HFFc6 (cell line): ENCODE measurements around the gene TFF3. TPM values are rescaled to one million over a fixed set of nuclear protein-coding genes. Genes with fewer than 3 reads are reported as not detected.

ENCODE experiments used
- DNase-seq: peaks from one replicate; pipeline ENCODE4 v3.0.0-alpha.2; 2018
- H3K27ac Mint-ChIP-seq: 2 replicates; pipeline ENCODE4 v1.8.0; 2020; ENCODE audit warnings: mild to moderate bottlenecking, mixed read lengths
- H3K27me3 Mint-ChIP-seq: 2 replicates; pipeline ENCODE4 v1.8.0; 2021; ENCODE audit warnings: mild to moderate bottlenecking, moderate library complexity, mixed read lengths; ENCODE audit not compliant: insufficient read depth
- H3K36me3 Mint-ChIP-seq: 2 replicates; pipeline ENCODE4 v1.8.0; 2021; ENCODE audit warnings: low read depth, mixed read lengths
- H3K4me1 Mint-ChIP-seq: 2 replicates; pipeline ENCODE4 v1.8.0; 2020; ENCODE audit warnings: low read depth, mixed read lengths
- H3K4me3 Mint-ChIP-seq: 2 replicates; pipeline ENCODE4 v1.8.0; 2020; ENCODE audit warnings: mild to moderate bottlenecking, moderate library complexity, mixed read lengths
- H3K9me3 Mint-ChIP-seq: 2 replicates; pipeline ENCODE4 v1.8.0; 2020; ENCODE audit warnings: mild to moderate bottlenecking, mixed read lengths
- CTCF ChIP-seq: fragments of 200-600 bp; sonication (generic); IDR thresholded peaks from 2 replicates; pipeline ENCODE4 v1.5.0; 2021; ENCODE audit warnings: antibody characterized with exemption, mild to moderate bottlenecking
- total RNA-seq, 6 experiments: library from RNA; stranded (reverse); fragmentation: NEBNext Ultra II Directional; extraction: Animal tissue kit (Norgen Biotek cat#: 25700); gene quantifications; 2 replicates in 1 of 6; 3 replicates in 5 of 6; pipeline ENCODE4 v1.2.3, GENCODE V29; 2021

The TFF3 gene
- total RNA-seq, 6 experiments from 2014 or later = not detected

DNA sequence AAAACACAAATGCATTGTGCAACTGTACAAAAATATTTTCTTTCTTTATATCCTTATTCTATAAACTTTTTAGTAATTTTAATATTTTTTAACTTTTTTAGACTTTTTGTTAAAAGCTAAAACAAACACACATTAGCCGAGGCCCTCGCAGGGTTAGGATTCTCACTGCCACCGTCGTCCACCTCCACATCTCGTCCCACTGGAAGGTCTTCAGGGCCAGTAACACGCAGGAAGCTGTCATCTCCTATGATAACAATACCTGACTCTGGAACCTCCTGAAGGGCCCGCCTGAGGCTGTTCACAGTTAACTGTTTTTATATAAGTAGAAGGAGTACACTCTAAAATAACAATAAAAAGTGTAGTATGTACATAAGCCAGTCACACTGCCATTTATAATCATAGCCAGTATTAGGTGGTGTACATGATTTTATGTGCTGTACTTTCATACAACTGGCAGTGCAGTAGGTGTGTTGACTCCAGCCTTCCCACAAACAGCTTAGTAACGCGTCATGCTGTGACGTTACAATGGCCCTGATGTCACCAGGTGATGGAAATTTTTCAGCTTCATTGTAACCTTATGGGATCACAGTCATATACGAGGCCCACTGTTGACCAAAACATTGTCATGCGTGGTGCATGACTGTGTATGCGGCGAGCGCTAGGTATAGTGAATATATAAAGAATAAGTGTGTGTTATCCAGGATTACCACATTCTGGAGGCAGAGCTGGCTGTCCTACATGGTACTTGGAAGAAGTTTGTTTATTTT, 26.8 kb upstream of the TFF3 start:
- no peaks in the 10 kb centered on the region; the same call in 1 of the 2 replicates for H3K27me3 Mint-ChIP-seq
- H3K4me1 Mint-ChIP-seq = no peaks in the 10 kb centered on the region
- TF ChIP-seq CTCF = no peak
- DNase-seq = no peak
- H3K9me3 Mint-ChIP-seq = peaks cover 67% of the 10 kb centered on the region
- no peak overlapping the region for H3K27ac Mint-ChIP-seq
- no peak overlapping the region for H3K4me3 Mint-ChIP-seq
- peaks cover 11% of the 10 kb centered on the region; the same call in 1 of the 2 replicates for H3K36me3 Mint-ChIP-seq

- Mint-ChIP-seq H3K4me1 (no peaks in the 10 kb centered on the region), H3K27me3 (no peaks in the 10 kb centered on the region; the same call in 1 of the 2 replicates), H3K9me3 (peaks cover 69% of the 10 kb centered on the region), H3K4me3 (no peak overlapping the region), H3K27ac (no peak overlapping the region), H3K36me3 (peaks cover 11% of the 10 kb centered on the region; the same call in 1 of the 2 replicates)
- no peak for DNase-seq
- TF ChIP-seq CTCF = no peak
These were observed 25.2 kb upstream of the TFF3 start for GRCh38 chr21:42340187-42341050.

DNA sequence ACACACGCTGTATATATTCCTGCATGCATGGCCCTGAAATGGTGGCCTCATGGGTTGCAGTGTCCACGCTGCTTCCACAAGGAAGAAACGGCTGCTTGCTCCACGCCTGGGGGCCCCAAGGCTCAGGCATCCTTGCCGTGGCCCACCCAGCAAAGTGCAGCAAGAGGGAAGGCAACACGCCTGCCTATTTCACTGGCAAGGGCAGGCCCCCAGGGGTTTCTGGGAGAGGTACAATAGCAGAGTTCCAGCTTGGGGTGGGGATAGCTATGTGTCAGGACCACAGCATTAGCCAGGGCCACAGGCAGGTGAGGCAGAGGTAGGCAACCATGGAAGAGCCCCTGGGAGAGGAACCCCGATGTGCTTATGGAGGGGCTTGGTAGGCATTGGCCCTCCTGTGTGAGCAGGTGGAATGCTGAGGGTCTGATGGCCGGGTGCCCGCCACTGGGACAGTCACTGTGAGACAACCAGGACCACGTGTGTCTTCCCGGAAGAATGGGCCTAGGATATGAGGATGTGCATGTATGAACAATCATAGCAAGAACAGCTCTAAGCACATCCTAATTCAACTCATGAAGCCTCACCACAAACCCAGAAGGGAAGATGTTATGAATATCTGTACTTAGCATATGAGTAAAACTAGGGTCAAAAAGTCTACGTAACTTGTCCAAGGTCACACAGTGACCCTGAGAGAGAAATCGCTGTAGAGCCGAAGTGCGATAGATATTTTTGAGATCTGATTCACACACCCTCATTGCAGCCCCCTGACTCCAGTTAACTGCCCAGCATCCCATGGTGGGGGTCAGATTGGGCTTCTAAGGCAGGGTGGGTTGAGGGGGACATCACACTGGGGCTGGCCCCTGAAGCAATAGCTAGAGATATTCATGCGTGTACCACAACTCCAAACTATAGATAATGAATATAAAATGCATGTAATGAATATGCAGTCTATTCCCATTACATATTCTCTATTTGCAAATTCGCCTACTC, 23.8 kb upstream of the TFF3 start:
- Mint-ChIP-seq H3K36me3 (peaks cover 3% of the 10 kb centered on the region; the same call in 1 of the 2 replicates), H3K4me1 (no peaks in the 10 kb centered on the region), H3K9me3 (peaks cover 58% of the 10 kb centered on the region), H3K4me3 (no peak overlapping the region), H3K27me3 (no peaks in the 10 kb centered on the region; the same call in 1 of the 2 replicates), H3K27ac (no peak overlapping the region)
- TF ChIP-seq CTCF = no peak
- DNase-seq = no peak

DNA sequence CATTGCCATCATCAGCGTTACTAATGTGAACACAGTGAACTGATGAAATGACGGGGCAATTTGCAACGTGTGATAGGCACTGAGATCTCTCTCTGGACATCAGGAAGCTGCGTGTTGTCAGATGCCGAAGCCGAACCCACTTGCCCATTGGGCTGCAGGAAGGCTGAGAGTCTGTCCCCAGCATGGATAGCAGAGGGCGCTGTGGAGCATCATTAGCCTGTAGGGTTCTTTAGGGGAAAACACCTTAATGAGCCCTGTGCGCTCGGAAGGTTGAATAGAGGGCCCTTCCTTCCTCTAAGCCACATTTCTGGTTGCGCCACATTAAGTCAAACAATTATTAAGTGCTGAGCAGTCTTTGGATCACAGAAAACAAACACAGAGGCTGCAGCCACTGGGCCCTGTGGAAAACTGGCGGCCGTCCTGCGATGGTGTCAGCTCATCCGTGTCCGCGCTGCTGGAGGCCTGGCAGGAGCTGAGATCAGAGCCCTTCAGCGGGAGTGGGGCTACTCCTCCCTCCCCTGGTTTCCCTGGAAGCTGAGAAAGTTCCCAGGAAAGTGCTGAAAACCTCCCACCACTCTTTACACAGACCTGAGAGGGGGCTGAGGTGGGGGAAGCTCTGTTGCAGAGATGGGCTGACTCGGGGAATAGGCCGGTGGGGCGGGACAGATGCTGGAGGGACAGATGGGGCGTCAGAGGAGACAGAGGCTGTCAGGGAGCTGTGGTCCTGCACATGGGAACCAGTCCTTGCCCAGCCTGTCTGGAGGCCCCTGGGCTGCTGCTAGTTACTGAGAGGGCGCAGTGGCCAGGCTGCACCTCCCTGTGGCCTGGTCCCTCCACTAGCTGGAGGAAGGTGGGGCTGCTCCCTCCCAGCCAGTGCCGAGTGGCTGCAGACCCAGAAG, 22.9 kb upstream of the TFF3 start:
- no peak overlapping the region for H3K4me3 Mint-ChIP-seq
- DNase-seq = no peak

More for the DNA sequence above, 22.9 kb upstream of the TFF3 start:
- Mint-ChIP-seq H3K4me1 (no peaks in the 10 kb centered on the region), H3K9me3 (peaks cover 54% of the 10 kb centered on the region), H3K27me3 (no peaks in the 10 kb centered on the region; the same call in 1 of the 2 replicates), H3K36me3 (peaks cover 3% of the 10 kb centered on the region; the same call in 1 of the 2 replicates), H3K27ac (no peak overlapping the region)
- peak; percentile 13; the same call in 1 of the 2 replicates for TF ChIP-seq CTCF
